Osteoblast (primary cell): ENCODE measurements around the gene RANBP17. TPM values are rescaled to one million over a fixed set of nuclear protein-coding genes. Genes with fewer than 3 reads are reported as not detected.

Source experiments
- DNase-seq: peaks from one replicate; pipeline ENCODE4 v3.0.0; 2011; ENCODE audit warnings: low spot score, mixed read lengths; ENCODE audit not compliant: insufficient read length; ENCODE audit errors: missing footprints
- H2AFZ ChIP-seq: 2 replicates; pipeline ENCODE4 v1.6.0; 2011; ENCODE audit warnings: mild to moderate bottlenecking, low read length
- H3K27ac ChIP-seq: 2 replicates; pipeline ENCODE4 v1.5.1; 2011; ENCODE audit warnings: mild to moderate bottlenecking, low read depth, low read length, moderate library complexity
- H3K27me3 ChIP-seq: 2 replicates; pipeline ENCODE4 v1.6.0; 2012; ENCODE audit warnings: mild to moderate bottlenecking, control low read depth, inconsistent platforms, low read length, moderate library complexity; ENCODE audit not compliant: insufficient read depth
- H3K36me3 ChIP-seq: 2 replicates; pipeline ENCODE4 v1.5.1; 2011; ENCODE audit warnings: mild to moderate bottlenecking, low read length, control low read depth, moderate library complexity; ENCODE audit not compliant: insufficient read depth
- H3K4me1 ChIP-seq: 2 replicates; pipeline ENCODE4 v1.5.1; 2011; ENCODE audit warnings: mild to moderate bottlenecking, low read length, control low read depth, moderate library complexity; ENCODE audit not compliant: insufficient read depth
- H3K4me2 ChIP-seq: 2 replicates; pipeline ENCODE4 v1.6.0; 2011; ENCODE audit warnings: mild to moderate bottlenecking, low read length; ENCODE audit not compliant: insufficient read depth
- H3K4me3 ChIP-seq: fragments of 200-600 bp; sonication (generic); 3 replicates; pipeline ENCODE4 v1.5.1; 2012; ENCODE audit warnings: mild to moderate bottlenecking, low read length, inconsistent platforms; ENCODE audit not compliant: insufficient read depth
- H3K79me2 ChIP-seq: 2 replicates; pipeline ENCODE4 v1.6.0; 2012; ENCODE audit warnings: mild to moderate bottlenecking, low read length, control low read depth, inconsistent platforms; ENCODE audit not compliant: insufficient read depth
- H3K9me3 ChIP-seq: 2 replicates; pipeline ENCODE4 v1.5.1; 2011; ENCODE audit warnings: low read depth, low read length, control low read depth
- H4K20me1 ChIP-seq: 2 replicates; pipeline ENCODE4 v1.6.0; 2012; ENCODE audit warnings: mild to moderate bottlenecking, low read length, control low read depth; ENCODE audit not compliant: insufficient read depth
- CTCF ChIP-seq: IDR thresholded peaks from 2 replicates; pipeline ENCODE4 v1.5.1; 2011; ENCODE audit warnings: mild to moderate bottlenecking, low read depth, low read length, moderate library complexity; ENCODE audit errors: extremely low read depth
- total RNA-seq: library from RNA; depleted of rRNA; stranded (reverse); fragments of >200 nt; gene quantifications from 2 replicates; pipeline ENCODE4 v1.2.3, GENCODE V29; 2012

RANBP17 gene
- total RNA-seq, 1 donor: 4.0 TPM

DNA sequence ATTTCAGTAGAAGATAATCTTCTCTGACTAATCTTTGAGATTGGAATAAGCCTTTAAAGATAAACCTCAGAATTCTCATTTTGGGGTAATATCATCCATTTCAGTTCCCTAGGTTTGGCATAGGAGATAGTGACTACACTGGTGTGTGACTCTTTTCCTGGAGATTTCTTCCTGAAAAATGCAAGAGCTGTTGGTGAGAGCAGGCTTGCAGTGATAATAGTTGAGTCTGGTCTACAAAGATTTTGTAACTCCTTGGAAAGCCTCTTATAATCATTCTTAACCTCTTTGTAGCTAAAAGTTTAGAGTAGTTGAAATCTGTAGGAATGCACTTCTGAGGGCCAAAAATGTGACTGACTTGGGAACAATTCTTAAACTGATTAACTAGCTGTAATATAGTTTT lies 23.4 kb downstream of the RANBP17 start:
- Histone ChIP-seq H4K20me1 (no peaks in the 10 kb centered on the region), H3K27me3 (no peaks in the 10 kb centered on the region), H3K4me3 (no peak overlapping the region), H3K9me3 (no peaks in the 10 kb centered on the region), H3K79me2 (no peaks in the 10 kb centered on the region), H3K36me3 (no peaks in the 10 kb centered on the region), H3K4me1 (no peaks in the 10 kb centered on the region), H2AFZ (no peak overlapping the region), H3K27ac (no peak overlapping the region), H3K4me2 (no peak overlapping the region)
- no peak for TF ChIP-seq CTCF
- DNase-seq: no peak

- Histone ChIP-seq H2AFZ (no peak overlapping the region), H3K4me3 (no peak overlapping the region), H3K27me3 (no peaks in the 10 kb centered on the region), H3K4me2 (no peak overlapping the region), H3K9me3 (no peaks in the 10 kb centered on the region), H3K4me1 (no peaks in the 10 kb centered on the region), H4K20me1 (no peaks in the 10 kb centered on the region), H3K79me2 (no peaks in the 10 kb centered on the region), H3K27ac (no peak overlapping the region), H3K36me3 (no peaks in the 10 kb centered on the region)
- TF ChIP-seq CTCF: no peak
- DNase-seq: no peak
Measured at GRCh38 chr5:170885809-170886208, 24.0 kb downstream of the RANBP17 start.

- Histone ChIP-seq H3K9me3 (no peaks in the 10 kb centered on the region), H3K4me2 (no peak overlapping the region), H3K27me3 (no peaks in the 10 kb centered on the region), H4K20me1 (no peaks in the 10 kb centered on the region), H3K27ac (no peak overlapping the region), H2AFZ (no peak overlapping the region), H3K79me2 (no peaks in the 10 kb centered on the region), H3K4me1 (no peaks in the 10 kb centered on the region), H3K4me3 (no peak overlapping the region), H3K36me3 (no peaks in the 10 kb centered on the region)
- no peak for DNase-seq
- TF ChIP-seq CTCF: no peak
Measured at GRCh38 chr5:170886210-170886894, 24.5 kb downstream of the RANBP17 start.

DNA sequence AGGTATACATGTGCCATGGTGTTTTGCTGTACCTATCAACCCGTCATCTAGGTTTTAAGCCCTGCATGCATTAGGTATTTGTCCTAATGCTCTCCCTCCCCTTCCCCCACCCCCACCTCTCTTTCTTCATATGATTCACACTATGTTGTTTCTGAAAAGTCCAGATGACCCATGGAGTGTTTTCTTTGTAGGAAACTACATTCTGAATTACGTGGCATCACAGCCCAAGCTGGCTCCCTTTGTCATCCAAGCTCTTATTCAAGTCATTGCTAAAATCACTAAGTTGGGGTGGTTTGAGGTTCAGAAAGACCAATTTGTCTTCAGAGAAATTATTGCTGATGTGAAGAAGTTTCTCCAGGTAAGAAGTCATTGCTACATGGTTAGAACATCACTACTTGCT lies 30.4 kb downstream of the RANBP17 start:
- Histone ChIP-seq H3K4me1 (peaks cover 5% of the 10 kb centered on the region), H3K4me2 (peak overlapping the region; percentile 1), H3K79me2 (no peaks in the 10 kb centered on the region), H3K27ac (peak overlapping the region; percentile 13), H3K4me3 (no peak overlapping the region), H3K27me3 (no peaks in the 10 kb centered on the region), H2AFZ (no peak overlapping the region), H3K9me3 (no peaks in the 10 kb centered on the region), H4K20me1 (no peaks in the 10 kb centered on the region), H3K36me3 (no peaks in the 10 kb centered on the region)
- TF ChIP-seq CTCF: no peak
- DNase-seq: peak; percentile 46
